HG02938 (cell line): ENCODE results near the gene JCHAIN.
"Not testable (repeated sequence)": the region's sequence is repeated elsewhere in the genome, so short reads cannot be mapped to it uniquely, and the experiment has no call there.

ENCODE experiments used
- ATAC-seq: cut with Tn5 transposase; IDR thresholded peaks from one replicate; pipeline ENCODE4 v1.9.1; 2021; ENCODE audit warnings: mild to moderate bottlenecking, moderate library complexity; ENCODE audit not compliant: unreplicated experiment

The JCHAIN gene

GRCh38 chr4:70666369-70666768, at the start of gene JCHAIN:
Gene JCHAIN (minus strand): TSS chr4:70666508. CDS start chr4:70666490, 18 bp downstream.
- no peak for ATAC-seq

GRCh38 chr4:70715097-70715496, 48.8 kb upstream of the JCHAIN start:
- no peak for ATAC-seq

- peak; percentile 62 for ATAC-seq
Observed at GRCh38 chr4:70714079-70714887, 48.0 kb upstream of the JCHAIN start.

GRCh38 chr4:70713453-70714078, 47.3 kb upstream of the JCHAIN start:
- peak; percentile 40 for ATAC-seq

GRCh38 chr4:70712604-70713452, 46.5 kb upstream of the JCHAIN start:
- no peak for ATAC-seq

- ATAC-seq, result no peak
Observed at GRCh38 chr4:70712150-70712549, 45.8 kb upstream of the JCHAIN start.

GRCh38 chr4:70711599-70711998, 45.3 kb upstream of the JCHAIN start:
- ATAC-seq, result no peak

- no peak for ATAC-seq
Observed at GRCh38 chr4:70709611-70710205, 43.4 kb upstream of the JCHAIN start.

GRCh38 chr4:70706516-70706915, 40.2 kb upstream of the JCHAIN start:
- no peak for ATAC-seq

- no peak for ATAC-seq
Observed at GRCh38 chr4:70706044-70706461, 39.7 kb upstream of the JCHAIN start.

GRCh38 chr4:70705183-70706043, 39.1 kb upstream of the JCHAIN start:
- ATAC-seq, result peak; percentile 57

GRCh38 chr4:70704931-70705182, 38.5 kb upstream of the JCHAIN start:
- ATAC-seq, result peak; percentile 36

GRCh38 chr4:70704215-70704930, 38.1 kb upstream of the JCHAIN start:
- peak; percentile 53 for ATAC-seq

GRCh38 chr4:70703619-70704214, 37.4 kb upstream of the JCHAIN start:
- ATAC-seq, result no peak

- not testable (repeated sequence) for ATAC-seq
Observed at GRCh38 chr4:70702592-70702991, 36.3 kb upstream of the JCHAIN start.

- ATAC-seq, result no peak
Observed at GRCh38 chr4:70701271-70701670, 35.0 kb upstream of the JCHAIN start.

GRCh38 chr4:70700712-70701111, 34.4 kb upstream of the JCHAIN start:
- ATAC-seq, result no peak

- not testable (repeated sequence) for ATAC-seq
Observed at GRCh38 chr4:70698435-70698834, 32.1 kb upstream of the JCHAIN start.

GRCh38 chr4:70694633-70695032, 28.3 kb upstream of the JCHAIN start:
- not testable (repeated sequence) for ATAC-seq
